K562 (cell line): Measurements from ENCODE around the gene CTXN1. TPM values are rescaled to one million over a fixed set of nuclear protein-coding genes. Genes with fewer than 3 reads are reported as not detected.

Experiments used
- ATAC-seq: fragments of 200-7000 bp; cut with Tn5 transposase; 3 replicates; pipeline ENCODE4 v1.9.1; 2020; ENCODE audit warnings: moderate library complexity
- BruUV-seq: library from RNA; stranded (reverse); fragments of 400-500 nt; replicated peaks from 2 replicates; lab custom pipeline; 2021; lab: Mats Ljungman, UMichigan
- CTCF ChIA-PET: fragments of 300-600 bp; formaldehyde crosslinking; extraction: SDS; loops from one replicate; lab custom pipeline; 2021; ENCODE audit warnings: low intra/inter-chr PET ratio; lab: Yijun Ruan, JAX
- POLR2A ChIA-PET: fragments of 300-600, 350-650 bp; sonication (Branson Sonifier 250); formaldehyde crosslinking; extraction: SDS; loops from one replicate; lab custom pipeline; 2021; ENCODE audit warnings: antibody characterized with exemption, inconsistent platforms; lab: Yijun Ruan, JAX
- DNase-seq, 4 experiments: peaks; one replicate each; pipeline versions ENCODE4 v3.0.0 to v3.0.0-alpha.2; 2011 to 2018; ENCODE audit warnings: low spot score in 3 of 4, mixed read lengths in 3 of 4; ENCODE audit errors: extremely low read depth in 1 of 4
- FAIRE-seq: peaks from 2 replicates; lab custom pipeline; 2011; peaks lifted over from hg19 to GRCh38; lab: Jason Lieb, UNC
- H2AFZ ChIP-seq: 2 replicates; pipeline ENCODE4 v1.6.0; 2011; ENCODE audit warnings: low read depth, low read length, control low read depth, inconsistent platforms
- H3K27ac ChIP-seq: fragments of 200-600 bp; 3 replicates; pipeline ENCODE4 v1.8.0; 2011; ENCODE audit warnings: low read depth, mild to moderate bottlenecking, control low read depth, inconsistent platforms, low read length, moderate library complexity, mixed read lengths; ENCODE audit errors: extremely low read depth
- H3K27me3 ChIP-seq, 2 experiments: fragments of 300-600 bp in 1 of 2; 2 replicates in 1 of 2; 3 replicates in 1 of 2; pipeline versions ENCODE4 v1.6.0 to v1.8.0; 2011; ENCODE audit warnings: inconsistent platforms in 2 of 2, low read length in 2 of 2, mild to moderate bottlenecking in 1 of 2, mixed read lengths in 1 of 2, moderate library complexity in 1 of 2; ENCODE audit not compliant: control insufficient read depth in 2 of 2, insufficient read depth in 2 of 2
- H3K36me3 ChIP-seq: fragments of 300-600 bp; 3 replicates; pipeline ENCODE4 v1.8.0; 2011; ENCODE audit warnings: mild to moderate bottlenecking, low read length, inconsistent platforms; ENCODE audit not compliant: control insufficient read depth, insufficient read depth
- H3K4me1 ChIP-seq, 2 experiments: fragments of 200-600 bp in 1 of 2; replicated peaks in 1 of 2; 2 replicates in 1 of 2; 3 replicates in 1 of 2; pipeline versions ENCODE4 v1.5.1 to v1.8.0; 2011; ENCODE audit warnings: inconsistent platforms in 2 of 2, low read length in 2 of 2, mild to moderate bottlenecking in 1 of 2, mixed read lengths in 1 of 2, moderate library complexity in 1 of 2; ENCODE audit not compliant: control insufficient read depth in 2 of 2, insufficient read depth in 2 of 2
- H3K4me2 ChIP-seq: 2 replicates; pipeline ENCODE4 v1.6.1; 2011; ENCODE audit warnings: low read length, control low read depth, inconsistent platforms, mixed read lengths; ENCODE audit not compliant: insufficient read depth
- H3K4me3 ChIP-seq: fragments of 200-600 bp; sonication (generic), shearing (Covaris generic); 2 replicates; pipeline ENCODE4 v1.5.1; 2016; ENCODE audit warnings: control low read depth, inconsistent platforms
- H3K79me2 ChIP-seq: fragments of 200-600 bp; 3 replicates; pipeline ENCODE4 v1.8.0; 2011; ENCODE audit warnings: low read length, inconsistent platforms; ENCODE audit not compliant: control insufficient read depth, insufficient read depth
- H3K9ac ChIP-seq, 2 experiments: 2 replicates each; pipeline versions ENCODE4 v1.6.0 to v1.6.1; 2011; ENCODE audit warnings: low read depth in 2 of 2, low read length in 2 of 2, control low read depth in 1 of 2, inconsistent platforms in 1 of 2, mild to moderate bottlenecking in 1 of 2, mixed read lengths in 1 of 2; ENCODE audit not compliant: insufficient read depth in 1 of 2
- H3K9me1 ChIP-seq: one replicate; pipeline ENCODE4 v1.6.0; 2011; ENCODE audit warnings: inconsistent platforms, mild to moderate bottlenecking, low read length, moderate library complexity; ENCODE audit not compliant: control insufficient read depth, insufficient read depth
- H3K9me3 ChIP-seq: replicated peaks from 2 replicates; pipeline ENCODE4 v1.5.1; 2011; ENCODE audit warnings: low read depth, low read length, inconsistent platforms; ENCODE audit not compliant: control insufficient read depth, insufficient read depth
- H4K20me1 ChIP-seq: replicated peaks from 2 replicates; pipeline ENCODE4 v1.6.1; 2011; ENCODE audit warnings: low read length, inconsistent platforms, mixed read lengths; ENCODE audit not compliant: control insufficient read depth, insufficient read depth
- CBX1 ChIP-seq: sonication (generic); IDR thresholded peaks from 2 replicates; pipeline ENCODE4 v1.6.1; 2016; ENCODE audit warnings: antibody characterized with exemption, low read depth, mild to moderate bottlenecking
- GTF2E2 ChIP-seq: fragments of 200-800 bp; sonication (Bioruptor generic); IDR thresholded peaks from 2 replicates; pipeline ENCODE4 v1.6.1; 2016; ENCODE audit warnings: missing genetic modification characterization, missing compliant biosample characterization
- HNRNPLL ChIP-seq: fragments of 200-400 bp; formaldehyde crosslinking; IDR thresholded peaks from 2 replicates; pipeline ENCODE4 v1.6.1; 2017; ENCODE audit warnings: low read length, low read depth, mild to moderate bottlenecking; ENCODE audit not compliant: poor library complexity, severe bottlenecking
- POLR2G ChIP-seq: fragments of 200-400 bp; formaldehyde crosslinking; IDR thresholded peaks from 2 replicates; pipeline ENCODE4 v1.6.1; 2017; ENCODE audit warnings: low read depth, mild to moderate bottlenecking, antibody characterized with exemption, low read length, moderate library complexity
- RBFOX2 ChIP-seq: fragments of 200-400 bp; formaldehyde crosslinking; IDR thresholded peaks from 2 replicates; pipeline ENCODE4 v1.6.1; 2017; ENCODE audit warnings: low read depth, mild to moderate bottlenecking, low read length, moderate library complexity
- TEAD4 ChIP-seq, 2 experiments: sonication (generic) in 1 of 2; formaldehyde crosslinking in 1 of 2; IDR thresholded peaks; 2 replicates each; pipeline versions ENCODE4 v1.6.1 to v1.8.0; 2012 to 2022; ENCODE audit warnings: borderline replicate concordance in 1 of 2, inconsistent platforms in 1 of 2, low read length in 1 of 2, mild to moderate bottlenecking in 1 of 2, missing genetic modification reagents in 1 of 2
- WGBS: fragments of 100-300 bp; shearing (Covaris generic); methylation state at CpG from one replicate; pipeline ENCODE4 v1.1.6; 2016; ENCODE audit warnings: low coverage, mixed read lengths; ENCODE audit not compliant: insufficient coverage; ENCODE audit errors: missing lambda C conversion rate; 5-methylcytosine and 5-hydroxymethylcytosine counted together
- in situ Hi-C: fragments of 300-500 bp; cut with MboI; formaldehyde crosslinking; loops from 4 replicates; pipeline ENCODE4 v1.15.0; 2018; ENCODE audit warnings: inconsistent platforms, mixed read lengths
- intact Hi-C: fragments of 100-400 bp; cut with micrococcal nuclease; formaldehyde crosslinking; loops from 2 replicates; pipeline ENCODE4 v1.14.2; 2022
- polyA plus RNA-seq, 8 experiments: library from polyadenylated mRNA; depleted of rRNA in 4 of 8; stranded (reverse) in 5 of 8; unstranded in 3 of 8; fragments of >200 nt; fragmentation: Nextera tagmentation in 2 of 8; fragmentation: Illumina TruSeq in 1 of 8; extraction: Ambion mirVana in 2 of 8; extraction: Trizol in 1 of 8; gene quantifications; 2 replicates each; pipeline versions ENCODE4 v1.2.1 to v1.2.3, GENCODE V29; 2011 to 2014; ENCODE audit warnings: inconsistent platforms in 1 of 8, missing spikeins in 1 of 8
- total RNA-seq, 7 experiments: library from RNA; depleted of rRNA in 6 of 7; stranded (reverse); fragments of >200 nt in 6 of 7; fragmentation: Illumina TruSeq in 2 of 7; extraction: Trizol in 2 of 7; gene quantifications; 2 replicates each; pipeline versions ENCODE4 v1.2.1 to v1.2.3, GENCODE V29; 2011 to 2021; ENCODE audit warnings: low replicate concordance in 1 of 7

Gene CTXN1
- total and polyA plus RNA-seq, 9 of the 15 experiments (the other 6 are each of a cell fraction or from before 2014, with no cell fraction given) = 0.15 to 37.4 (median 1.8) TPM; not detected in 2

GRCh38 chr19:7932930-7933300, 7.0 kb upstream of the CTXN1 start:
- DNase-seq (no peak), ATAC-seq (no peak)
- peaks cover 0 to 53% of the 10 kb centered on the region in 2 experiments; a peak in 3 of 5 replicates for H3K4me1 ChIP-seq
- no peak for TF ChIP-seq GTF2E2 (tag)
- no peak for TF ChIP-seq TEAD4 (IDR thresholded peaks at IDR 0.05; ENCODE audit: low read length)
- no peak for TF ChIP-seq TEAD4 (CRISPR knock-in tag; IDR thresholded peaks at IDR 0.05; ENCODE audit: borderline replicate concordance)
- no peak for TF ChIP-seq CBX1
- peak; percentile 60 for TF ChIP-seq RBFOX2
- no peak for TF ChIP-seq HNRNPLL
- TF ChIP-seq POLR2G = peak; percentile 59
- TF ChIP-seq, all 486 proteins: peak for 2
- no peak overlapping the region for H3K9ac ChIP-seq
- peaks cover 3% of the 10 kb centered on the region; the same call in 1 of the 3 replicates for H3K79me2 ChIP-seq
- H3K36me3 ChIP-seq = peaks cover 86% of the 10 kb centered on the region
- ChIA-PET CTCF (no interaction called here), POLR2A (interaction anchor here (0.7 to 1.1 kb wide), 2 partner anchors 10 to 101 kb away, joined by 3 to 4 read pairs; partner anchors contain the start of gene TIMM44)
- no peak overlapping the region for H3K4me3 ChIP-seq
- H2AFZ ChIP-seq = no peak overlapping the region
- WGBS = 89% methylated on average over 10 of the region's 10 CpGs
- intact Hi-C loops = no loop called here
- in situ Hi-C loops = no loop called here
- H3K27ac ChIP-seq = no peak overlapping the region
- FAIRE-seq = no peak
- H3K9me3 ChIP-seq = no peaks in the 10 kb centered on the region
- no peaks in the 10 kb centered on the region for H3K27me3 ChIP-seq
- no peak overlapping the region for H3K4me2 ChIP-seq
- no peaks in the 10 kb centered on the region for H3K9me1 ChIP-seq
- BruUV-seq = no TSS peak
- peaks cover 11% of the 10 kb centered on the region for H4K20me1 ChIP-seq
